B cell (primary cell): ENCODE data around the gene ALDH1L2. TPM values are rescaled to one million over a fixed set of nuclear protein-coding genes. Genes with fewer than 3 reads are reported as not detected.

ENCODE experiments used
- ATAC-seq: fragments of 200-7000 bp; cut with Tn5 transposase; one replicate; pipeline ENCODE4 v1.10.0; 2021; ENCODE audit warnings: low read depth, mild to moderate bottlenecking, moderate number of reproducible peaks, moderate library complexity
- CTCF ChIA-PET: fragments of 350-600 bp; sonication (Branson Sonifier 250); formaldehyde crosslinking; loops from one replicate; lab custom pipeline; 2021; ENCODE audit warnings: antibody characterized with exemption, inconsistent platforms; lab: Charles Lee
- POLR2A ChIA-PET: fragments of 350-600 bp; sonication (Branson Sonifier 250); formaldehyde crosslinking; loops from one replicate; lab custom pipeline; 2021; ENCODE audit warnings: antibody characterized with exemption; lab: Charles Lee
- DNase-seq: peaks from one replicate; pipeline ENCODE4 v3.0.0; 2013
- H2AFZ ChIP-seq: 2 replicates; pipeline ENCODE4 v1.6.1; 2012; ENCODE audit warnings: mild to moderate bottlenecking, low read depth, low read length; ENCODE audit not compliant: insufficient read depth, poor library complexity, severe bottlenecking
- H3K27ac ChIP-seq, 2 donors: 1 replicate in 1 of 2; 2 replicates in 1 of 2; pipeline ENCODE4 v1.5.1; 2012 to 2013; ENCODE audit warnings: low read length in 2 of 2, mild to moderate bottlenecking in 2 of 2, moderate library complexity in 1 of 2
- H3K27me3 ChIP-seq, 4 experiments: fragments of 200-600 bp in 1 of 4; sonication (generic) in 1 of 4; replicated peaks in 1 of 4; 1 replicate in 2 of 4; 2 replicates in 2 of 4; pipeline versions ENCODE4 v1.6.1 to v1.7.0; 2013 to 2016; ENCODE audit warnings: low read length in 3 of 4, mild to moderate bottlenecking in 2 of 4, mixed read lengths in 1 of 4, moderate library complexity in 1 of 4; ENCODE audit not compliant: insufficient read depth in 4 of 4, control insufficient read depth in 3 of 4; ENCODE audit errors: control extremely low read depth in 1 of 4
- H3K36me3 ChIP-seq, 2 experiments: replicated peaks in 1 of 2; 1 replicate in 1 of 2; 2 replicates in 1 of 2; pipeline versions ENCODE4 v1.6.1 to v1.7.1; 2013; ENCODE audit warnings: low read length in 1 of 2; ENCODE audit not compliant: insufficient read depth in 2 of 2, control insufficient read depth in 1 of 2; ENCODE audit errors: control extremely low read depth in 1 of 2, extremely low read depth in 1 of 2
- H3K4me1 ChIP-seq, 2 donors: fragments of 200-600 bp in 1 of 2; sonication (generic) in 1 of 2; 1 replicate in 1 of 2; 2 replicates in 1 of 2; pipeline versions ENCODE4 v1.5.1 to v1.6.1; 2013 to 2017; ENCODE audit warnings: low read length in 2 of 2; ENCODE audit not compliant: control insufficient read depth in 2 of 2, insufficient read depth in 2 of 2
- H3K4me2 ChIP-seq: replicated peaks from 2 replicates; pipeline ENCODE3; 2012; ENCODE audit warnings: mild to moderate bottlenecking, low read depth, low read length; ENCODE audit not compliant: poor library complexity, severe bottlenecking
- H3K4me3 ChIP-seq, 5 experiments: fragments of 200-600 bp in 1 of 5; sonication (generic) in 1 of 5; 1 replicate in 3 of 5; 2 replicates in 2 of 5; pipeline versions ENCODE4 v1.5.1 to v1.7.0; 2011 to 2016; ENCODE audit warnings: low read length in 4 of 5, mild to moderate bottlenecking in 4 of 5, low read depth in 2 of 5, control low read depth in 1 of 5, moderate library complexity in 1 of 5; ENCODE audit not compliant: insufficient read depth in 1 of 5; ENCODE audit errors: control extremely low read depth in 1 of 5, extremely low read depth in 1 of 5
- H3K79me2 ChIP-seq: fragments of 200-600 bp; sonication (generic); one replicate; pipeline ENCODE4 v1.6.0; 2016; ENCODE audit warnings: low read length; ENCODE audit not compliant: control insufficient read depth, insufficient read depth
- H3K9ac ChIP-seq: fragments of 200-600 bp; sonication (generic); 2 replicates; pipeline ENCODE4 v1.6.1; 2017; ENCODE audit warnings: mild to moderate bottlenecking, low read length, moderate library complexity
- H3K9me3 ChIP-seq, 3 donors: one replicate each; pipeline versions ENCODE4 v1.6.1 to v1.7.1; 2013; ENCODE audit warnings: low read length in 2 of 3; ENCODE audit not compliant: control insufficient read depth in 2 of 3, insufficient read depth in 1 of 3; ENCODE audit errors: control extremely low read depth in 1 of 3
- H4K20me1 ChIP-seq: 2 replicates; pipeline ENCODE4 v1.6.0; 2012; ENCODE audit warnings: mild to moderate bottlenecking, low read length; ENCODE audit not compliant: insufficient read depth, control insufficient read depth, poor library complexity, severe bottlenecking
- H3K27ac Mint-ChIP-seq: one replicate; pipeline ENCODE4 v1.8.0; 2021; ENCODE audit warnings: mixed read lengths
- H3K27me3 Mint-ChIP-seq: one replicate; pipeline ENCODE4 v1.8.0; 2021; ENCODE audit warnings: mixed read lengths
- H3K4me1 Mint-ChIP-seq: one replicate; pipeline ENCODE4 v1.8.0; 2021; ENCODE audit warnings: mixed read lengths
- H3K4me3 Mint-ChIP-seq: one replicate; pipeline ENCODE4 v1.8.0; 2021; ENCODE audit warnings: mixed read lengths
- H3K9me3 Mint-ChIP-seq: one replicate; pipeline ENCODE4 v1.8.0; 2022; ENCODE audit warnings: mixed read lengths; ENCODE audit not compliant: insufficient read depth
- EZH2 ChIP-seq: IDR thresholded peaks from 2 replicates; pipeline ENCODE4 v1.6.1; 2012; ENCODE audit warnings: borderline replicate concordance, low read depth, mild to moderate bottlenecking, moderate library complexity, low read length; ENCODE audit not compliant: insufficient read depth, poor library complexity, severe bottlenecking
- WGBS: methylation state at CpG from one replicate; pipeline ENCODE4 v1.1.5; 2013; ENCODE audit warnings: missing lambda C conversion rate; ENCODE audit not compliant: insufficient coverage; 5-methylcytosine and 5-hydroxymethylcytosine counted together
- intact Hi-C: fragments of 100-400 bp; cut with micrococcal nuclease; formaldehyde crosslinking; loops from one replicate; pipeline ENCODE4 v1.10.0; 2022
- polyA plus RNA-seq: library from polyadenylated mRNA; depleted of rRNA; stranded (reverse); fragments of >200 nt; gene quantifications from 2 replicates; pipeline ENCODE4 v1.2.3, GENCODE V29; 2012
- total RNA-seq, 2 donors: library from RNA; stranded (reverse); fragments of 120-200 nt in 1 of 2; gene quantifications; 1 replicate in 1 of 2; 2 replicates in 1 of 2; pipeline versions ENCODE4 v1.2.3 to v1.2.4, GENCODE V29; 2013 to 2022
- TF ChIP-seq, protein P1 (sequence below): fragments of 200-600 bp; IDR thresholded peaks from one replicate; pipeline ENCODE4 v1.8.0; 2022; ENCODE audit warnings: antibody characterized with exemption, mild to moderate bottlenecking

Gene ALDH1L2
- total and polyA plus RNA-seq, 2 donors (not counting 1 experiment from before 2014, with no cell fraction given) = 0.04 to 0.32 TPM

DNA sequence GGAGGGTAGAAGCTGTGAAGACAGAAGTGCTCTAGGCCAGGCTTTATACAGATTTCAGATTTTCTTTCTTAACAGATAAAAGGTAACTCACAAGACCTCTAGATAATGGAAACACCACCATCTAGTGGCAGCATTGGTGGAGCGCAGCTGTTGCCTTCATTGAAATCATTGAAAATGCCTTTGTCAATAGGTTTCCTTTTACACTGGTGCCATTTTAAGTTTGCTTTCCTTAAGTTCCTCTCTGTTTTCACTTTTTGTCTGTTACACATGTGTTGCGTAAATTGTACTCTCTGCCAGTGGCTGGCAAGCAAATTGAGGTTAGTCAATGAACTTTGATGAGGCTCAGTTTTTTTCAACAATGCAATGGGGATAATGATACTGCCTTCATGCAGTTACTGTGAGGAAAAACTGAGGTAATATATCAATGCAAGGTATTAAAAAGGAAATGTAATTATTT, 31.1 kb downstream of the ALDH1L2 start:
- 0% methylated on average over 1 of the region's 2 CpGs for WGBS
- POLR2A ChIA-PET = interaction anchor here (1.0 kb wide), 1 partner anchor 94 kb away, joined by 3 read pairs; no protein-coding TSS in a partner anchor
- no peak overlapping the region for H3K9ac ChIP-seq
- no peaks in the 10 kb centered on the region for H3K79me2 ChIP-seq
- H3K4me1 Mint-ChIP-seq = peaks cover 18% of the 10 kb centered on the region
- H3K27me3 ChIP-seq = no peaks in the 10 kb centered on the region
- CTCF ChIA-PET = interaction anchor here (0.6 to 10.7 kb wide), 39 partner anchors 8 to 915 kb away, joined by 3 to 147 read pairs (median 3); partner anchors contain the start of genes NFYB, SLC41A2 and TXNRD1
- no peak overlapping the region for H2AFZ ChIP-seq
- H3K4me2 ChIP-seq = no peak overlapping the region
- intact Hi-C loops = loop anchor here (1.0 to 10.0 kb wide), 9 partner anchors 81 to 852 kb away; partner anchors contain the start of genes CHST11, SLC41A2 and TXNRD1
- no peaks in the 10 kb centered on the region for H3K27me3 Mint-ChIP-seq
- H3K27ac Mint-ChIP-seq = peak overlapping the region; percentile 4
- TF ChIP-seq EZH2 = no peak
- TF ChIP-seq, protein P1, sequence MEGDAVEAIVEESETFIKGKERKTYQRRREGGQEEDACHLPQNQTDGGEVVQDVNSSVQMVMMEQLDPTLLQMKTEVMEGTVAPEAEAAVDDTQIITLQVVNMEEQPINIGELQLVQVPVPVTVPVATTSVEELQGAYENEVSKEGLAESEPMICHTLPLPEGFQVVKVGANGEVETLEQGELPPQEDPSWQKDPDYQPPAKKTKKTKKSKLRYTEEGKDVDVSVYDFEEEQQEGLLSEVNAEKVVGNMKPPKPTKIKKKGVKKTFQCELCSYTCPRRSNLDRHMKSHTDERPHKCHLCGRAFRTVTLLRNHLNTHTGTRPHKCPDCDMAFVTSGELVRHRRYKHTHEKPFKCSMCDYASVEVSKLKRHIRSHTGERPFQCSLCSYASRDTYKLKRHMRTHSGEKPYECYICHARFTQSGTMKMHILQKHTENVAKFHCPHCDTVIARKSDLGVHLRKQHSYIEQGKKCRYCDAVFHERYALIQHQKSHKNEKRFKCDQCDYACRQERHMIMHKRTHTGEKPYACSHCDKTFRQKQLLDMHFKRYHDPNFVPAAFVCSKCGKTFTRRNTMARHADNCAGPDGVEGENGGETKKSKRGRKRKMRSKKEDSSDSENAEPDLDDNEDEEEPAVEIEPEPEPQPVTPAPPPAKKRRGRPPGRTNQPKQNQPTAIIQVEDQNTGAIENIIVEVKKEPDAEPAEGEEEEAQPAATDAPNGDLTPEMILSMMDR = peak; percentile 96
- H4K20me1 ChIP-seq = no peaks in the 10 kb centered on the region
- ATAC-seq (peak; percentile 95), DNase-seq (peak; percentile 84)
- H3K4me1 ChIP-seq = peaks cover 0 to 11% of the 10 kb centered on the region in 2 donors
- H3K27ac ChIP-seq = no peak overlapping the region
- H3K4me3 ChIP-seq = no peak overlapping the region
- no peak overlapping the region for H3K4me3 Mint-ChIP-seq
- peaks cover 7% of the 10 kb centered on the region for H3K9me3 Mint-ChIP-seq
- H3K9me3 ChIP-seq = peaks cover 2 to 6% (median 6%) of the 10 kb centered on the region in 3 donors
- H3K36me3 ChIP-seq = no peaks in the 10 kb centered on the region

DNA sequence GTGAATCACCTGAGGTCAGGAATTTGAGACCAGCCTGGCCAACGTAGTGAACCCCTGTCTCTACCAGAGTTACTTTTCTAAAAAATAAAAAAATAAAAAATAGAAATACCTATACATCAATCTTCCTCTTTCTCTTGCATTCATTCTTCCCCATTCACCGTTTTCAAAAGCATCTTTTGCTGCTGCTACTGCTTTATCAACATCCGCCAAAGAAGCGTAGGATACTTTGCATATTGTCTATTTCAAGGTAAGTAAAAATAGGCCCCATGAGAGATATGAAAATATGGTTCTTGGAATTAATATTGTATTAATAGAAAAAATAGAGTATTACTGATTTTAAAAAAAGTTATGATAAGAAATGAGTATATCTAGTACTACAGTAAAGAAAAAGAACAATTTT, 32.3 kb downstream of the ALDH1L2 start:
- intact Hi-C loops = loop anchor here (5.0 to 10.0 kb wide), 2 partner anchors 80 to 597 kb away; partner anchors contain the start of gene CHST11
- H3K4me3 ChIP-seq = no peak overlapping the region
- TF ChIP-seq, protein P1 = no peak
- no peak for TF ChIP-seq EZH2
- no peaks in the 10 kb centered on the region for H3K79me2 ChIP-seq
- no peak for ATAC-seq
- H3K9ac ChIP-seq = no peak overlapping the region
- no peak overlapping the region for H3K4me2 ChIP-seq
- H3K27me3 Mint-ChIP-seq = no peaks in the 10 kb centered on the region
- H3K27me3 ChIP-seq = no peaks in the 10 kb centered on the region
- H2AFZ ChIP-seq = no peak overlapping the region
- peaks cover 0 to 11% of the 10 kb centered on the region in 2 donors for H3K4me1 ChIP-seq
- H3K9me3 Mint-ChIP-seq = peaks cover 5% of the 10 kb centered on the region
- no peak for DNase-seq
- peaks cover 2 to 6% (median 5%) of the 10 kb centered on the region in 3 donors for H3K9me3 ChIP-seq
- ChIA-PET POLR2A (no interaction called here), CTCF (interaction anchor here (0.7 to 10.7 kb wide), 16 partner anchors 93 to 852 kb away, joined by 3 to 147 read pairs (median 5); partner anchors contain the start of gene SLC41A2)
- no CpG with 5 or more reads among the region's 4 CpGs for WGBS
- H3K36me3 ChIP-seq = no peaks in the 10 kb centered on the region
- no peak overlapping the region for H3K27ac Mint-ChIP-seq
- H3K4me1 Mint-ChIP-seq = peaks cover 18% of the 10 kb centered on the region
- no peaks in the 10 kb centered on the region for H4K20me1 ChIP-seq
- no peak overlapping the region for H3K27ac ChIP-seq
- no peak overlapping the region for H3K4me3 Mint-ChIP-seq
